CD8-positive, alpha-beta memory T cell (primary cell): ENCODE data around the gene LHX5. TPM values are rescaled to one million over a fixed set of nuclear protein-coding genes. Genes with fewer than 3 reads are reported as not detected.

ENCODE experiments used
- CTCF ChIA-PET: fragments of 350-600 bp; sonication (Branson Sonifier 250); formaldehyde crosslinking; loops from one replicate; lab custom pipeline; 2021; ENCODE audit warnings: antibody characterized with exemption; lab: Charles Lee
- POLR2A ChIA-PET: fragments of 350-600 bp; sonication (Branson Sonifier 250); formaldehyde crosslinking; loops from one replicate; lab custom pipeline; 2021; ENCODE audit warnings: antibody characterized with exemption; lab: Charles Lee
- DNase-seq, 5 donors: peaks; one replicate each; pipeline versions ENCODE4 v3.0.0 to v3.0.0-alpha.2; 2020 to 2022; ENCODE audit warnings: mixed read lengths in 1 of 5
- H3K27ac ChIP-seq: one replicate; pipeline ENCODE4 v1.7.0; 2013; ENCODE audit warnings: low read depth, mild to moderate bottlenecking, low read length, moderate library complexity
- H3K27me3 ChIP-seq: 2 replicates; pipeline ENCODE4 v1.7.0; 2013; ENCODE audit warnings: low read length, mild to moderate bottlenecking; ENCODE audit not compliant: insufficient read depth, poor library complexity, severe bottlenecking
- H3K36me3 ChIP-seq: 2 replicates; pipeline ENCODE4 v1.7.0; 2013; ENCODE audit warnings: mild to moderate bottlenecking, low read length, moderate library complexity; ENCODE audit not compliant: insufficient read depth
- H3K4me1 ChIP-seq: 2 replicates; pipeline ENCODE4 v1.7.0; 2013; ENCODE audit warnings: mild to moderate bottlenecking, low read length, moderate library complexity; ENCODE audit not compliant: insufficient read depth
- H3K4me3 ChIP-seq: 2 replicates; pipeline ENCODE4 v1.7.0; 2013; ENCODE audit warnings: mild to moderate bottlenecking, low read length
- H3K9me3 ChIP-seq: 2 replicates; pipeline ENCODE4 v1.7.0; 2013; ENCODE audit warnings: mild to moderate bottlenecking, low read length
- H3K27ac Mint-ChIP-seq, 8 donors: one replicate each; pipeline ENCODE4 v1.8.0; 2020 to 2021; ENCODE audit warnings: mixed read lengths in 8 of 8, mild to moderate bottlenecking in 6 of 8, inconsistent platforms in 3 of 8, moderate library complexity in 3 of 8
- H3K27me3 Mint-ChIP-seq, 2 donors: one replicate each; pipeline ENCODE4 v1.8.0; 2020 to 2021; ENCODE audit warnings: mixed read lengths in 2 of 2, mild to moderate bottlenecking in 1 of 2, moderate library complexity in 1 of 2
- H3K36me3 Mint-ChIP-seq, 3 donors: one replicate each; pipeline ENCODE4 v1.8.0; 2020 to 2021; ENCODE audit warnings: mixed read lengths in 3 of 3, inconsistent platforms in 1 of 3, mild to moderate bottlenecking in 1 of 3
- H3K4me1 Mint-ChIP-seq, 3 donors: one replicate each; pipeline ENCODE4 v1.8.0; 2020 to 2021; ENCODE audit warnings: mixed read lengths in 3 of 3, inconsistent platforms in 1 of 3, mild to moderate bottlenecking in 1 of 3
- H3K4me3 Mint-ChIP-seq, 7 donors: one replicate each; pipeline ENCODE4 v1.8.0; 2020 to 2021; ENCODE audit warnings: mixed read lengths in 7 of 7, mild to moderate bottlenecking in 6 of 7, moderate library complexity in 4 of 7, inconsistent platforms in 2 of 7
- H3K9me3 Mint-ChIP-seq, 5 donors: one replicate each; pipeline ENCODE4 v1.8.0; 2020 to 2022; ENCODE audit warnings: mixed read lengths in 5 of 5, mild to moderate bottlenecking in 3 of 5, moderate library complexity in 2 of 5, inconsistent platforms in 1 of 5
- polyA plus RNA-seq: library from polyadenylated mRNA; unstranded; fragments of 300-500 nt; fragmentation: Illumina TruSeq; gene quantifications from one replicate; pipeline ENCODE4 v1.2.3, GENCODE V29; 2021
- total RNA-seq, 2 experiments: library from RNA; stranded (reverse); gene quantifications; one replicate each; pipeline ENCODE4 v1.2.3, GENCODE V29; 2021

LHX5 gene
- total and polyA plus RNA-seq, 3 experiments from 2014 or later, result not detected

GRCh38 chr12:113466454-113467141, 5.1 kb downstream of the LHX5 start:
- peaks cover 0 to 6% (median 0%) of the 10 kb centered on the region in 5 donors for H3K9me3 Mint-ChIP-seq
- peak overlapping the region in 6 of 7 donors; percentile 5 to 66 (median 44) for H3K4me3 Mint-ChIP-seq
- H3K27me3 ChIP-seq, result peaks cover 28% of the 10 kb centered on the region
- H3K27ac ChIP-seq, result no peak overlapping the region
- no peaks in the 10 kb centered on the region for H3K9me3 ChIP-seq
- CTCF ChIA-PET, result interaction anchor here (1.1 kb wide), 1 partner anchor 8 kb away, joined by 3 read pairs; no protein-coding TSS in a partner anchor
- POLR2A ChIA-PET, result no interaction called here
- H3K36me3 ChIP-seq, result no peaks in the 10 kb centered on the region
- H3K27me3 Mint-ChIP-seq, result peaks cover 58 to 65% of the 10 kb centered on the region in 2 donors
- peaks cover 13% of the 10 kb centered on the region for H3K4me1 ChIP-seq
- H3K4me1 Mint-ChIP-seq, result peaks cover 20 to 40% (median 22%) of the 10 kb centered on the region in 3 donors
- H3K27ac Mint-ChIP-seq, result no peak overlapping the region
- H3K36me3 Mint-ChIP-seq, result peaks cover 0 to 3% (median 0%) of the 10 kb centered on the region in 3 donors
- no peak overlapping the region for H3K4me3 ChIP-seq
- DNase-seq, result no peak

GRCh38 chr12:113465808-113466453, 5.7 kb downstream of the LHX5 start:
- CTCF ChIA-PET, result interaction anchor here (1.1 kb wide), 1 partner anchor 8 kb away, joined by 3 read pairs; no protein-coding TSS in a partner anchor
- peaks cover 0 to 6% (median 0%) of the 10 kb centered on the region in 5 donors for H3K9me3 Mint-ChIP-seq
- peak overlapping the region in 3 of 7 donors; percentile 20 to 85 (median 35) for H3K4me3 Mint-ChIP-seq
- Histone ChIP-seq H3K27me3 (peaks cover 28% of the 10 kb centered on the region), H3K36me3 (no peaks in the 10 kb centered on the region), H3K9me3 (no peaks in the 10 kb centered on the region), H3K4me3 (no peak overlapping the region), H3K27ac (no peak overlapping the region), H3K4me1 (peaks cover 13% of the 10 kb centered on the region)
- DNase-seq, result no peak
- POLR2A ChIA-PET, result no interaction called here
- H3K27ac Mint-ChIP-seq, result peak overlapping the region in 1 of 8 donors; percentile 49
- peaks cover 22 to 42% (median 23%) of the 10 kb centered on the region in 3 donors for H3K4me1 Mint-ChIP-seq
- H3K36me3 Mint-ChIP-seq, result peaks cover 0 to 3% (median 0%) of the 10 kb centered on the region in 3 donors
- peaks cover 64 to 67% of the 10 kb centered on the region in 2 donors for H3K27me3 Mint-ChIP-seq

GRCh38 chr12:113464852-113465719, 6.6 kb downstream of the LHX5 start:
- ChIA-PET CTCF (no interaction called here), POLR2A (no interaction called here)
- Histone ChIP-seq H3K4me1 (peaks cover 13% of the 10 kb centered on the region), H3K27ac (no peak overlapping the region), H3K27me3 (peaks cover 29% of the 10 kb centered on the region), H3K36me3 (no peaks in the 10 kb centered on the region), H3K4me3 (no peak overlapping the region), H3K9me3 (no peaks in the 10 kb centered on the region)
- Mint-ChIP-seq H3K36me3 (peaks cover 0 to 3% (median 0%) of the 10 kb centered on the region in 3 donors), H3K4me1 (peaks cover 22 to 42% (median 23%) of the 10 kb centered on the region in 3 donors), H3K9me3 (peaks cover 0 to 6% (median 0%) of the 10 kb centered on the region in 5 donors), H3K4me3 (peak overlapping the region in 5 of 7 donors; percentile 15 to 43 (median 24)), H3K27ac (no peak overlapping the region), H3K27me3 (peaks cover 62 to 69% of the 10 kb centered on the region in 2 donors)
- no peak for DNase-seq

- no peaks in the 10 kb centered on the region for H3K9me3 ChIP-seq
- CTCF ChIA-PET, result no interaction called here
- H3K9me3 Mint-ChIP-seq, result peaks cover 0 to 6% (median 0%) of the 10 kb centered on the region in 5 donors
- no peak overlapping the region for H3K27ac ChIP-seq
- peak overlapping the region in 6 of 7 donors; percentile 15 to 54 (median 29) for H3K4me3 Mint-ChIP-seq
- H3K27me3 Mint-ChIP-seq, result peaks cover 57 to 70% of the 10 kb centered on the region in 2 donors
- H3K27me3 ChIP-seq, result peaks cover 27% of the 10 kb centered on the region
- H3K4me3 ChIP-seq, result no peak overlapping the region
- H3K4me1 Mint-ChIP-seq, result peaks cover 22 to 42% (median 23%) of the 10 kb centered on the region in 3 donors
- no peaks in the 10 kb centered on the region for H3K36me3 ChIP-seq
- peaks cover 0 to 3% (median 0%) of the 10 kb centered on the region in 3 donors for H3K36me3 Mint-ChIP-seq
- POLR2A ChIA-PET, result no interaction called here
- H3K4me1 ChIP-seq, result peaks cover 13% of the 10 kb centered on the region
- no peak for DNase-seq
- H3K27ac Mint-ChIP-seq, result no peak overlapping the region
Measured at GRCh38 chr12:113464452-113464775, 7.3 kb downstream of the LHX5 start.

- POLR2A ChIA-PET, result no interaction called here
- peak overlapping the region; percentile 43 to 82 (median 70) for H3K4me3 Mint-ChIP-seq
- no peak overlapping the region for H3K27ac ChIP-seq
Measured at GRCh38 chr12:113463746-113464451, 7.8 kb downstream of the LHX5 start.

GRCh38 chr12:113462998-113463745, 8.5 kb downstream of the LHX5 start:
- no peak overlapping the region for H3K4me3 ChIP-seq
- H3K9me3 ChIP-seq, result no peaks in the 10 kb centered on the region
- peaks cover 27% of the 10 kb centered on the region for H3K27me3 ChIP-seq
- peak overlapping the region in 1 of 8 donors; percentile 1 for H3K27ac Mint-ChIP-seq
- H3K9me3 Mint-ChIP-seq, result peaks cover 0 to 6% (median 0%) of the 10 kb centered on the region in 5 donors
- POLR2A ChIA-PET, result no interaction called here
- no peaks in the 10 kb centered on the region for H3K36me3 ChIP-seq
- H3K27ac ChIP-seq, result no peak overlapping the region
- peaks cover 13% of the 10 kb centered on the region for H3K4me1 ChIP-seq
- CTCF ChIA-PET, result interaction anchor here (1.7 kb wide), 1 partner anchor 11 kb away, joined by 5 read pairs; no protein-coding TSS in a partner anchor
- no peak for DNase-seq
- peaks cover 0 to 3% (median 0%) of the 10 kb centered on the region in 3 donors for H3K36me3 Mint-ChIP-seq
- H3K4me1 Mint-ChIP-seq, result peaks cover 22 to 39% (median 23%) of the 10 kb centered on the region in 3 donors
- H3K27me3 Mint-ChIP-seq, result peaks cover 51 to 72% of the 10 kb centered on the region in 2 donors
- H3K4me3 Mint-ChIP-seq, result peak overlapping the region; percentile 43 to 74 (median 67)

More at GRCh38 chr12:113463746-113464451, 7.8 kb downstream of the LHX5 start:
- Mint-ChIP-seq H3K27me3 (peaks cover 53 to 71% of the 10 kb centered on the region in 2 donors), H3K4me1 (peaks cover 22 to 42% (median 23%) of the 10 kb centered on the region in 3 donors), H3K36me3 (peaks cover 0 to 3% (median 0%) of the 10 kb centered on the region in 3 donors), H3K27ac (peak overlapping the region in 1 of 8 donors; percentile 1), H3K9me3 (peaks cover 0 to 6% (median 0%) of the 10 kb centered on the region in 5 donors)
- Histone ChIP-seq H3K27me3 (peaks cover 27% of the 10 kb centered on the region), H3K9me3 (no peaks in the 10 kb centered on the region), H3K4me3 (no peak overlapping the region), H3K4me1 (peaks cover 13% of the 10 kb centered on the region), H3K36me3 (no peaks in the 10 kb centered on the region)
- DNase-seq, result no peak
- CTCF ChIA-PET, result no interaction called here
